DOHH2 (cell line): Measurements from ENCODE around the gene ZNF778.

ENCODE experiments used
- H3F3A ChIP-seq: fragments of 200-600 bp; sonication (generic), shearing (Covaris generic); 2 replicates; pipeline ENCODE4 v1.6.0; 2016; ENCODE audit warnings: antibody characterized with exemption, mild to moderate bottlenecking; ENCODE audit not compliant: control insufficient read depth, insufficient read depth
- H3K27ac ChIP-seq: fragments of 200-600 bp; sonication (generic); 2 replicates; pipeline ENCODE4 v1.5.1; 2014; ENCODE audit warnings: low read depth, mild to moderate bottlenecking, low read length, moderate library complexity
- H3K27me3 ChIP-seq: fragments of 200-600 bp; sonication (generic); 2 replicates; pipeline ENCODE4 v1.6.1; 2014; ENCODE audit warnings: mild to moderate bottlenecking, low read length, mixed read lengths; ENCODE audit not compliant: control insufficient read depth
- H3K36me3 ChIP-seq: fragments of 200-600 bp; sonication (generic); 2 replicates; pipeline ENCODE4 v1.6.1; 2014; ENCODE audit warnings: mild to moderate bottlenecking, low read length, moderate library complexity, mixed read lengths; ENCODE audit not compliant: control insufficient read depth
- H3K4me1 ChIP-seq: fragments of 200-600 bp; sonication (generic); 2 replicates; pipeline ENCODE4 v1.6.1; 2014; ENCODE audit warnings: mild to moderate bottlenecking, low read length, mixed read lengths; ENCODE audit not compliant: control insufficient read depth
- H3K4me2 ChIP-seq: fragments of 200-600 bp; sonication (generic); 2 replicates; pipeline ENCODE4 v1.6.0; 2014; ENCODE audit warnings: mild to moderate bottlenecking, low read length, moderate library complexity
- H3K4me3 ChIP-seq: fragments of 200-600 bp; sonication (generic); 2 replicates; pipeline ENCODE4 v1.5.1; 2014; ENCODE audit warnings: mild to moderate bottlenecking, low read length, mixed read lengths
- H3K79me2 ChIP-seq: fragments of 200-600 bp; sonication (generic); 2 replicates; pipeline ENCODE4 v1.6.1; 2014; ENCODE audit warnings: mild to moderate bottlenecking, low read length, mixed read lengths; ENCODE audit not compliant: control insufficient read depth
- H3K9me2 ChIP-seq: fragments of 200-600 bp; sonication (generic); replicated peaks from 2 replicates; pipeline ENCODE4 v1.6.1; 2014; ENCODE audit warnings: mild to moderate bottlenecking, low read length, mixed read lengths; ENCODE audit not compliant: control insufficient read depth
- H3K9me3 ChIP-seq: fragments of 200-600 bp; sonication (generic); 2 replicates; pipeline ENCODE4 v1.6.1; 2014; ENCODE audit warnings: antibody characterized with exemption, low read length, mixed read lengths; ENCODE audit not compliant: control insufficient read depth, insufficient read depth
- H4K20me1 ChIP-seq: fragments of 200-600 bp; sonication (generic); 2 replicates; pipeline ENCODE4 v1.6.0; 2014; ENCODE audit warnings: low read depth, mild to moderate bottlenecking, antibody characterized with exemption, low read length, moderate library complexity; ENCODE audit not compliant: control insufficient read depth, insufficient read depth
- CTCF ChIP-seq: fragments of 200-600 bp; sonication (generic); IDR thresholded peaks from one replicate; pipeline ENCODE4 v1.5.1; 2014; ENCODE audit warnings: antibody characterized with exemption, mild to moderate bottlenecking, low read depth, low read length; ENCODE audit not compliant: poor library complexity, severe bottlenecking
- EZH2phosphoT487 ChIP-seq: fragments of 200-600 bp; sonication (generic); IDR thresholded peaks from 2 replicates; pipeline ENCODE4 v1.6.1; 2017; ENCODE audit warnings: borderline replicate concordance, mild to moderate bottlenecking, antibody characterized with exemption, low read length, moderate library complexity, mixed read lengths

ZNF778 gene

GRCh38 chr16:89179656-89180315, 37.7 kb upstream of the ZNF778 start:
- TF ChIP-seq CTCF: no peak
- no peak for TF ChIP-seq EZH2phosphoT487
- no peaks in the 10 kb centered on the region for H3F3A ChIP-seq
- H3K79me2 ChIP-seq: no peaks in the 10 kb centered on the region
- H3K36me3 ChIP-seq: no peaks in the 10 kb centered on the region
- H4K20me1 ChIP-seq: no peaks in the 10 kb centered on the region
- H3K9me3 ChIP-seq: no peaks in the 10 kb centered on the region
- H3K27me3 ChIP-seq: peaks cover 2% of the 10 kb centered on the region
- H3K4me3 ChIP-seq: no peak overlapping the region
- H3K27ac ChIP-seq: no peak overlapping the region
- no peaks in the 10 kb centered on the region for H3K9me2 ChIP-seq
- H3K4me2 ChIP-seq: no peak overlapping the region
- H3K4me1 ChIP-seq: no peaks in the 10 kb centered on the region

- Histone ChIP-seq H3K4me3 (no peak overlapping the region), H3K27me3 (no peaks in the 10 kb centered on the region), H3K36me3 (no peaks in the 10 kb centered on the region), H3F3A (peaks cover 8% of the 10 kb centered on the region), H3K4me1 (no peaks in the 10 kb centered on the region), H3K79me2 (no peaks in the 10 kb centered on the region), H3K9me3 (no peaks in the 10 kb centered on the region), H3K9me2 (no peaks in the 10 kb centered on the region), H3K27ac (no peak overlapping the region), H3K4me2 (no peak overlapping the region), H4K20me1 (no peaks in the 10 kb centered on the region)
- no peak for TF ChIP-seq EZH2phosphoT487
Observed at GRCh38 chr16:89183463-89183862, 34.0 kb upstream of the ZNF778 start.

GRCh38 chr16:89183975-89184676, 33.4 kb upstream of the ZNF778 start:
- Histone ChIP-seq H3K9me3 (no peaks in the 10 kb centered on the region), H3K4me3 (no peak overlapping the region), H3F3A (peaks cover 8% of the 10 kb centered on the region), H3K27me3 (no peaks in the 10 kb centered on the region), H3K36me3 (no peaks in the 10 kb centered on the region), H3K79me2 (no peaks in the 10 kb centered on the region), H3K9me2 (no peaks in the 10 kb centered on the region), H3K27ac (no peak overlapping the region), H4K20me1 (no peaks in the 10 kb centered on the region), H3K4me2 (no peak overlapping the region), H3K4me1 (no peaks in the 10 kb centered on the region)
- TF ChIP-seq CTCF (no peak), EZH2phosphoT487 (no peak)

- Histone ChIP-seq H3K27me3 (no peaks in the 10 kb centered on the region), H3F3A (peaks cover 12% of the 10 kb centered on the region), H3K4me1 (no peaks in the 10 kb centered on the region), H3K36me3 (no peaks in the 10 kb centered on the region), H4K20me1 (no peaks in the 10 kb centered on the region), H3K79me2 (no peaks in the 10 kb centered on the region), H3K27ac (no peak overlapping the region), H3K9me3 (no peaks in the 10 kb centered on the region), H3K4me2 (no peak overlapping the region), H3K4me3 (no peak overlapping the region), H3K9me2 (no peaks in the 10 kb centered on the region)
- TF ChIP-seq CTCF (no peak), EZH2phosphoT487 (no peak)
Observed at GRCh38 chr16:89184677-89184932, 32.9 kb upstream of the ZNF778 start.
